Mammary epithelial cell (primary cell): ENCODE results near the gene SNX19.

ENCODE experiments used
- CTCF ChIP-seq, 2 donors: IDR thresholded peaks in 1 of 2; conservative IDR thresholded peaks in 1 of 2; 2 replicates each; pipeline ENCODE4 v1.5.1; 2011 to 2012; ENCODE audit warnings: inconsistent platforms in 2 of 2, low read length in 2 of 2, mild to moderate bottlenecking in 2 of 2, control low read depth in 1 of 2, low read depth in 1 of 2; ENCODE audit not compliant: insufficient read depth in 1 of 2; ENCODE audit errors: extremely low read depth in 1 of 2
- EZH2 ChIP-seq: IDR thresholded peaks from 2 replicates; pipeline ENCODE4 v1.6.1; 2012; ENCODE audit warnings: low read length, inconsistent platforms, borderline replicate concordance

- TF ChIP-seq EZH2 (no peak), CTCF (conservative IDR thresholded peaks at IDR 0.05 in 1 of 2, IDR thresholded peaks at IDR 0.05 in 1 of 2; ENCODE audit: extremely low read depth in 1 of 2, insufficient read depth in 1 of 2, low read depth in 1 of 2, low read length in 2 of 2) (no peak)
These were observed 50.5 kb downstream of the SNX19 start for GRCh38 chr11:130865774-130866114.
